HFFc6 (cell line): ENCODE results near the gene HTR5A. TPM values are rescaled to one million over a fixed set of nuclear protein-coding genes. Genes with fewer than 3 reads are reported as not detected.

ENCODE experiments used
- DNase-seq: peaks from one replicate; pipeline ENCODE4 v3.0.0-alpha.2; 2018
- H3K27ac Mint-ChIP-seq: 2 replicates; pipeline ENCODE4 v1.8.0; 2020; ENCODE audit warnings: mild to moderate bottlenecking, mixed read lengths
- H3K27me3 Mint-ChIP-seq: 2 replicates; pipeline ENCODE4 v1.8.0; 2021; ENCODE audit warnings: mild to moderate bottlenecking, moderate library complexity, mixed read lengths; ENCODE audit not compliant: insufficient read depth
- H3K36me3 Mint-ChIP-seq: 2 replicates; pipeline ENCODE4 v1.8.0; 2021; ENCODE audit warnings: low read depth, mixed read lengths
- H3K4me1 Mint-ChIP-seq: 2 replicates; pipeline ENCODE4 v1.8.0; 2020; ENCODE audit warnings: low read depth, mixed read lengths
- H3K4me3 Mint-ChIP-seq: 2 replicates; pipeline ENCODE4 v1.8.0; 2020; ENCODE audit warnings: mild to moderate bottlenecking, moderate library complexity, mixed read lengths
- H3K9me3 Mint-ChIP-seq: 2 replicates; pipeline ENCODE4 v1.8.0; 2020; ENCODE audit warnings: mild to moderate bottlenecking, mixed read lengths
- CTCF ChIP-seq: fragments of 200-600 bp; sonication (generic); IDR thresholded peaks from 2 replicates; pipeline ENCODE4 v1.5.0; 2021; ENCODE audit warnings: antibody characterized with exemption, mild to moderate bottlenecking
- total RNA-seq, 6 experiments: library from RNA; stranded (reverse); fragmentation: NEBNext Ultra II Directional; extraction: Animal tissue kit (Norgen Biotek cat#: 25700); gene quantifications; 2 replicates in 1 of 6; 3 replicates in 5 of 6; pipeline ENCODE4 v1.2.3, GENCODE V29; 2021

Gene HTR5A
- total RNA-seq, 6 experiments from 2014 or later: not detected

GRCh38 chr7:155038335-155038734 is 31.8 kb upstream of the HTR5A start:
- Mint-ChIP-seq H3K36me3 (no peaks in the 10 kb centered on the region), H3K4me3 (no peak overlapping the region), H3K27me3 (peaks cover 2% of the 10 kb centered on the region; the same call in 1 of the 2 replicates), H3K4me1 (no peaks in the 10 kb centered on the region), H3K9me3 (peaks cover 3% of the 10 kb centered on the region; the same call in 1 of the 2 replicates), H3K27ac (no peak overlapping the region)
- no peak for TF ChIP-seq CTCF
- no peak for DNase-seq

DNA sequence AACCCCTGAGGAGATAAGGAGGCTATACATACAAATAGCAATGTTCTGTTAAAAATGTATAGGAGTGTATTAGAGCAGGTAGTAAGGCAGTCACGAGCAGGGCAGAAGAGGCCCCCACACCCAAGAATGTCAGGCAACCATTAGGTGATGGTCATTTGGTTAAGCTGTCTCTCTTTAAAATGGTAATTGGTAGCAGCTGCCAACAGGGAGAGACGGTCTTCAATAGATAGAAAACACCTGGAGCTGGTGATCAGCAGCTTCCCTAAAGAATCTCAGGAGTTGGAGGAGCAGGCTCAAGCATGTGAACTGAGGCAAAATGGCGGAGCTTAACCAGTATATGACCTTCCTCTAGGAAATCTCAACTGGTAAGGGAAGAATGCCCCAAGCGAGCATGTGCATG is 26.4 kb upstream of the HTR5A start:
- no peaks in the 10 kb centered on the region; the same call in 1 of the 2 replicates for H3K27me3 Mint-ChIP-seq
- H3K27ac Mint-ChIP-seq: no peak overlapping the region
- no peak overlapping the region for H3K4me3 Mint-ChIP-seq
- no peaks in the 10 kb centered on the region for H3K4me1 Mint-ChIP-seq
- TF ChIP-seq CTCF: no peak
- no peaks in the 10 kb centered on the region for H3K9me3 Mint-ChIP-seq
- DNase-seq: no peak
- H3K36me3 Mint-ChIP-seq: no peaks in the 10 kb centered on the region

- Mint-ChIP-seq H3K27me3 (0 out of 2 replicates have a peak, but pooled peaks cover 3% of the 10 kb centered on the region), H3K4me1 (no peaks in the 10 kb centered on the region), H3K9me3 (no peaks in the 10 kb centered on the region), H3K27ac (no peak overlapping the region), H3K36me3 (no peaks in the 10 kb centered on the region), H3K4me3 (no peak overlapping the region)
- no peak for DNase-seq
- TF ChIP-seq CTCF: no peak
These were observed 22.1 kb upstream of the HTR5A start for GRCh38 chr7:155048006-155048405.

DNA sequence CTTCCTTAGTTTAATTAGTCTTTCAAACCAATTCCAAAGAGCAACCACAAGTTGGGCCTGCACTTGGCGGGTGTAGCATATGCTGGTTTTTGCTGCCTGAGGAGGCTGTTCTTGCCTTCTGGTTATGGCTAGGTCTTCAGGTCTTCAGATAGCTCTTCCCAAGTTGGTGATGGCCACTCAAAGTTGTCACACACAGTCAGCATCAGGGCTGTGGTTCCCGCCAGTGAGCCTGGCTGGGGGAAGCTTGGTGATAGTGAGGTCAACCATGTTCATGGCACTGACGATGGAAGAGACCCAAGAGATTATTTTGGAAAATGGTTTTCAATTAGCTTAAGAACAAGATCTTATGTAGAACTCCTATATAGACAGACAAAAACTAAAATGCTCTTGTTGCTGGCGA is 18.8 kb upstream of the HTR5A start:
- H3K27ac Mint-ChIP-seq: no peak overlapping the region
- no peaks in the 10 kb centered on the region; the same call in 1 of the 2 replicates for H3K9me3 Mint-ChIP-seq
- no peak overlapping the region for H3K4me3 Mint-ChIP-seq
- H3K4me1 Mint-ChIP-seq: no peaks in the 10 kb centered on the region
- no peaks in the 10 kb centered on the region; the same call in 1 of the 2 replicates for H3K36me3 Mint-ChIP-seq
- H3K27me3 Mint-ChIP-seq: 0 out of 2 replicates have a peak, but pooled peaks cover 3% of the 10 kb centered on the region
- TF ChIP-seq CTCF: no peak
- no peak for DNase-seq

GRCh38 chr7:155053002-155053401 is 17.1 kb upstream of the HTR5A start:
- H3K36me3 Mint-ChIP-seq: no peaks in the 10 kb centered on the region; the same call in 1 of the 2 replicates
- DNase-seq: no peak
- no peaks in the 10 kb centered on the region for H3K4me1 Mint-ChIP-seq
- TF ChIP-seq CTCF: no peak
- H3K27ac Mint-ChIP-seq: no peak overlapping the region
- H3K4me3 Mint-ChIP-seq: no peak overlapping the region
- H3K9me3 Mint-ChIP-seq: no peaks in the 10 kb centered on the region; the same call in 1 of the 2 replicates
- H3K27me3 Mint-ChIP-seq: 0 out of 2 replicates have a peak, but pooled peaks cover 3% of the 10 kb centered on the region

- H3K4me3 Mint-ChIP-seq: no peak overlapping the region
- H3K9me3 Mint-ChIP-seq: no peaks in the 10 kb centered on the region; the same call in 1 of the 2 replicates
- TF ChIP-seq CTCF: no peak
- H3K27me3 Mint-ChIP-seq: peaks cover 6% of the 10 kb centered on the region
- no peaks in the 10 kb centered on the region for H3K4me1 Mint-ChIP-seq
- DNase-seq: no peak
- H3K36me3 Mint-ChIP-seq: no peaks in the 10 kb centered on the region; the same call in 1 of the 2 replicates
- H3K27ac Mint-ChIP-seq: no peak overlapping the region
These were observed 15.4 kb upstream of the HTR5A start for GRCh38 chr7:155054761-155055160.
